GM18505 (cell line): Measurements from ENCODE around the gene ZBTB8A.
"Not testable (repeated sequence)": the region's sequence is repeated elsewhere in the genome, so short reads cannot be mapped to it uniquely, and the experiment has no call there.

ENCODE experiments used
- ATAC-seq: cut with Tn5 transposase; IDR thresholded peaks from one replicate; pipeline ENCODE4 v1.9.1; 2021; ENCODE audit not compliant: unreplicated experiment
- POLR2A ChIP-seq: IDR thresholded peaks from 4 replicates; pipeline ENCODE4 v1.6.1; 2011; ENCODE audit warnings: borderline replicate concordance; ENCODE audit not compliant: insufficient read depth, insufficient read length; ENCODE audit errors: extremely low read depth

Gene ZBTB8A

DNA sequence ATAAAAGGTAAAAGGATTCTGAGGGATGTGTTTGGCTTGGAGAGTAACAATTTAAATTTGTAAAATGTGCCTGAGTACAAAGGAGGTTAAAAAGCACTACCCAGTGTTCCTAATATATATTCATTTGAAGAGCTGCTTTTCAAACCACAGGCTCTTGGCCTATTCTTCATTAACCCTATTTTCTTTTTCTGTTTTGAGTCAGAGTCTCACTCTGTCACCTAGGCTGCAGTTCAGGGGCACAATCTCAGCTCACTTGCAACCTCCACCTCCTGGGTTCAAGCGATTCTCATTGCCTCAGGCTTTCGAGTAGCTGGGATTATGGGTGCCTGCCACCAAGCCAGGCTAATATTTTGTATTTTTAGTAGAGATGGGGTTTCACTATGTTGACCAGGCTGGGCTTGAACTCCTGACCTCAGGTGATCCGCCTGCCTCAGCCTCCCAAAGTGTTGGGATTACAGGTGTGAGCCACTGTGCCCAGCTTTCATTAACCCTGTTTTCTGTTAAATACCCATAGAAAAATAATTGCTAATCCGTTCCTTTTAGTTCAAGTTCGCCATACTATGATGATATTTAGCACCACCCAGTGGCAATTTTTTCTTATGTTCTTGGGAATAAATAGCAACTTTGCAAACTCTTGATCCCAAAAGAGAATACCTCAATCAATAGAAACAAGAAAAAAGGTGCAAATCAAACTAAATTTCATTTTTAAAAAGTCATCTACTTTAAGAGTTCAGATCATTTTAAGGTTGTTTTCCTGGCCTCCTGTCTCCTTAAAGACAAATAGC lies 80.7 kb downstream of the ZBTB8A start:
- TF ChIP-seq POLR2A: no peak
- no peak for ATAC-seq

DNA sequence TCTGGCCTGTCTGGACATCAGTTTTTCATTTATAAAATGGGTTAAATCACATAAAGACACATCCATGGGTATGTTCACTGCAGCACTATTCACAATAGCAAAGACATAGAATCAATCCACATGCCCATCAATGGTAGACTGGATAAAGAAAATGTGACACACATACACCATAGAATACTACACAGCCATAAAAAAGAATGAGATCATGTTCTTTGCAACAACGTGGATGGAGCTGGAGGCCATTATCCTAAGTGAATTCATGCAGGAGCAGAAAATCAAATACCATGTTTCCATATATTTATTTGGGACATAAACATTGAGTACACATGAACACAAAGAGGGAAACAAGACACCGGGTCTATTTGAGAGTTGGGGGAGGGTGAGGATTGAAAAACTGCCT lies 83.0 kb downstream of the ZBTB8A start:
- no peak for TF ChIP-seq POLR2A
- no peak for ATAC-seq

DNA sequence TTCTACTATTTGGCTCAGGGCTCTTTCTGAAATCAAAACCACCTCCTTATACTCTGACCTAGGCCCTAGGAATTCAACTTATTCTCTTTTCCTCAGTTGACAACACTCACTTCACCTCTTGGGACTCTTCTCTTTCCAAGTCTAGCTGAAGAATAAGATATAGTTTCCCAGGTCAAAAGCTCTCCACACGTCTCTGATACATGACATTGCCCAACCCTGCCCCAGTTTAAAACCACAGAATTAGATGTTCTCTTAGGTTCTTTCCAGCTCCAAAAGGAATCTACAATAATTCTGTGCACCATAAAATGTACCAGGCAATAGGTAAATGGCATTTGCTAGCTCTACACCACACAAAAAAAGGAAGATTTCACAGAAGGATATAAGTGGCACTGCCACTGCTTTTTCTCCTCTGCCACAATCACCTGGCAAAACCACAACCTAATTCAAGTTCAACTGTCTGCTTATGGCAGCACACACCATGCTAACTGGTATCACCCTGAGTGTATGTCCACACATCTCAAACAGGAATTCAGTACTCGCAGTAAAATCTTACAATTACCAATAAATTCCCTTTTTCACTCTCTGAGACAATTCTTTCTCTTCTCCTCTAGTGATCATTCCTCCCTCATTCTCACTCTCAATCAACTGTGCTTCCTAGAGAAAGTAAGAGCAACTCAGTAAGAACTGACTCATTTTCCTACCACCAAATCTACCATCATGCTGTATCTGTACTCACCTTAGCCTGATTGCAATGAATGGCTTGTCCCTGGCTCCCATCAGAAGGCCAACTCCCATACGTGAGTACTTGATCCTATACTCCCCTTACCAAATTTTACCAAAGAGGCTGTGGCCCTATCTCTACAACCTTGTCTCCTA lies 83.8 kb downstream of the ZBTB8A start:
- TF ChIP-seq POLR2A: no peak
- ATAC-seq: no peak

DNA sequence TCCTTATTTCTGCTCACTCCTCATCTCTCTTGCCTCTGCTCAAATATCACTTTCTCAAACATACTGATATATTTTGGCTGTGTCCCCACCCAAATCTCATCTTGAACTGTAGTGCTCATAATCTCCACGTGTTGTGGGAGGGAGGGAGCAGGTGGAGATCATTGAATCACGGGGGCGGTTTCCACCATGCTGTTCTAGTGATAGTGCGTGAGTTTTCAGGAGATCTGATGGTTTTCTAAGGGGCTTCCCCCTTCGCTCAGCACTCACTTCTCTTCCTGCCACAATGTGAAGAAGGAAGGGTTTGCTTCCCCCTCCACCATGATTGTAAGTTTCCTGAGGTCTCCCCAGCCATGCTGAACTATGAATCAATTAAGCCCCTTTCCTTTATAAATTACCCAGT lies 84.5 kb downstream of the ZBTB8A start:
- TF ChIP-seq POLR2A: no peak
- ATAC-seq: no peak

DNA sequence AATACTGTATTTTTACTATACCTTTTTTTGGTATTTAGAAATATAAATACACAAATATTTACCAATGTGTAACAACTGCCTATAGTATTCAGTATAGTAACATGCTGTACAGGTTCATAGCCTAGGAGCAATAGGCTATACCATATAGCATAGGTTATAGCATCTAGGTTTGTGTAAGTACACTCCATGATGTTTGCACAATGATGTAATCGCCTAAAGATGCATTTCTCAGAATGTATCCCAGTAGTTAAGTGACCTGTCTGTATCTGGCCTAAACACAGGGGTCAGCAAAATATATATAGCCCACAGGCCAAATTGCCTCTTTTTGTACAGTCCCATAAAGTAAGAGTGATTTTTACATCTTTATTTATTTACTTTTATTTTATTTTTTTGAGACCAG lies 86.9 kb downstream of the ZBTB8A start:
- no peak for TF ChIP-seq POLR2A
- no peak for ATAC-seq

DNA sequence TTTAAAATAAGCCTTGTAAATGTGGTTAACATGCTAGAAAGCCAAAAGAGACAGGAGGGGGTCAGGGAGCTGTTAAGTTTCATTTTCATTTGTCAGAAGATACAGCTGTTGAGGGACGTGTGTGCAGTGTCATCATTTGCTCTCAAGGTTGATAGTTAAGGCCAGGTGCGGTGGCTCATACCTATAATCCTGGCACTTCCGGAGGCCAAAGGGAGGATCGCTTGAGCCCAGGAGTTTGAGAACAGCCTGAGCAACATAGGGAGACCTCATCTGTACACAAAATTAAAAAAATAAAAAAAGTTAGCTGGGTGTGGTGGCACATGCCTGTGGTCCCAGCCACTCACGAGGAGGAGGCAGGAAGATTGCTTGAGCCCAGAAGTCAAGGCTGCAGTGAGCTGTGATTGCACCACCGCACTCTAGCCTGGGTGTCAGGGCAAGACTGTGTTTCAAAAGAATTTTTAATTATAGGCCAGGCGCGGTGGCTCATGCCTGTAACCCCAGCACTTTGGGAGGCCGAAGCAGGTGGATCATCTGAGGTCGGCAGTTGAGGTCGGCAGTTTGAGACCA lies 88.5 kb downstream of the ZBTB8A start:
- no peak for ATAC-seq

DNA sequence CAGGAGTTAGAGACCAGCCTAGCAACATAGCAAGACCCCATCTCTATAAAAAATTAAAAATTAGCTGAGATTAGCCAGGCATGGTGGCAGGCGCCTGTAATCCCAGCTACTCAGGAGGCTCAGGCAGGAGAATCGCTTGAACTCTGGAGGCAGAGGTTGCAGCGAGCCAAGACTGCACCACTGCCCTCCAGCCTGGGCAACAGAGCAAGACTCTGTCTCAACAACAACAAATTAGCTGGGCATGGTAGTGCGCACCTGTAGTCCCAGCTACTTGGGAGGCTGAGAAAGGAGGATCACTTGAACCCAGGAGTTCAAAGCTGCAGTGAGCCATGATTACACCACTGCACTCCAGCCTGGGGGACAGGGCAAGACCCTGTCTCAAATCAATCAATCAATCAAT lies 90.9 kb downstream of the ZBTB8A start:
- ATAC-seq: not testable (repeated sequence)

More for the DNA sequence above, 88.5 kb downstream of the ZBTB8A start:
- TF ChIP-seq POLR2A: no peak

DNA sequence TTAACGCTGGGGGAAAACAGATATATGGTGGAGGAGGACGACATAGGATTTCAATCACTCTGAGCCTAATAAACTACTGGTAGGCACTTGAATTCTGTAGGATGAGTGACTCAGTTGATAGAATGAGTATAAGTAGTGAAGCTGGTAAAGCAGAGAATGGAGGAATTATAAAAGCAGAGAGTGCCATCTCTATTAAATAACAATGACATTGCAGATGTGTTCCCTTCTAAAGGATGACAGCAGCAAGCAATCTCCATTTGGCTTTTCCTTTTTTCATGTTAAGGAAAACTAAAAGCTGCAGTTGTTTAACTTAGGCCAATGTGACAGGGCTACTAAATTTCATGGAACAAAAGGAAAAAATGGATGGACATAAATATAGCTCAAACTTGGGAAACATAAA lies 93.6 kb downstream of the ZBTB8A start:
- no peak for ATAC-seq
- no peak for TF ChIP-seq POLR2A

DNA sequence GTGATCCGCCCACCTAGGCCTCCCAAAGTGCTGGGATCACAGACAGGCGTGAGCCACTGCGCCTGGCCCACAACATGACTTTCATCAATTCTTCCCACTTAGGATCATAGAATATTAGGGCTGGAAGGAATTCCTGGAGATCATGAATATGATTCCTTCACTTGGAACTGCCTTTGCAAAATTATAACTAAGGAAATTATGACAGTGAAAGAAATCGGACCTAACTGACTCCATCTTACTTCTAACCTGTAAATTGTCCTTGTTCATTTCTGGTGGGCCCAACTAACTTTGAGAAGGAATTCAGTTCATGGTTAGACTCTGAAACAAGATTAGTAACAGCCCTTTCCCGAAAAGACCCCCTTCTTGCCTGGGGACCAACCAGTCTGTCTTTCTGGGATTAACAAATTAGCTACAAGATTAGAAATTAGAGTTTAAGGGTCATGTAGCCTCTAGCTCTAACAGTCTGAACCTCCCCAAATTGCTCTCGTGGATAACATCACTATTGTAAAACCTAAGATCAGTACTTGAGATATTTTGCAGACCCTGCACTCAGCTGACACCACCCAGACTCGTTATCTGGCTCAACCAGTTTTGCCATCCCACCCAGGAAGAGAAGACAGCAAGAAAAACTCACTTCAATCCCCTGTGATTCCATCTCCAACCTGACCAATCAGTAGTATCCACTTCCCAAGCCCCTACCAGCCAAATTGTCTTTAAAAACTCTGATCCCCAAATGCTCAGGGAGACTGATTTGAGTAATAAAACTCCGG lies 96.5 kb downstream of the ZBTB8A start:
- no peak for ATAC-seq
- TF ChIP-seq POLR2A: no peak

DNA sequence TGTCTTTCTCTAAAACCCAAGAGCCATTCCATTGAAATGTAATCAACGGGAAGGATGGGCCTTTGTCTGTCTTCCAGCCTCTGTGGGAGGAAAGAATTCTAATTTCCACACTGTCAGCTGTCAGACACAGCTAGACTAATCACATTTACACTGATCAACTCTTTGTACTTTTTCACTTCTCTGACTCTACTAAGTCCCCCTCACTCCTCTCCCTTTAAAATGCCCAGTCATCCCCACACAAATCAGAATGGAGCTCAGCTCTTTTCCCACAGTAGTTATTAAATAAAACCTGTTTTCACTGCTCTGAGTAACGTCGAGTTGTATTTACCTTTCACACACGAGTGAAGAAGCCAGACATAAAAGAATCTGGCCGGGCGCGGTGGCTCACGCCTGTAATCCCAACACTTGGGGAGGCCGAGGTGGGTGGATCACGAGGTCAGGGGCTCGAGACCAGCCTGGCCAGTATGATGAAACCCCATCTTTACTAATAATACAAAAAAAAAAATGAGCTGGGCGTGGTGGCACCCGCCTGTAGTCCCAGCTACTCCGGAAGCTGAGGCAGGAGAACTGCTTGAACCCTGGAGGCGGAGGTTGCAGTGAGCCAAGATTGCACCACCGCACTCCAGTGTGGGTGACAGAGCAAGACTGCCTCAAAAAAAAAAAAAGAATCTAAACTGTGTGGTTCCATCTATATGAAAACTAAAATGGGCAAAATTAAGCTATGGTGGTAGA lies 97.9 kb downstream of the ZBTB8A start:
- no peak for TF ChIP-seq POLR2A
- ATAC-seq: no peak

DNA sequence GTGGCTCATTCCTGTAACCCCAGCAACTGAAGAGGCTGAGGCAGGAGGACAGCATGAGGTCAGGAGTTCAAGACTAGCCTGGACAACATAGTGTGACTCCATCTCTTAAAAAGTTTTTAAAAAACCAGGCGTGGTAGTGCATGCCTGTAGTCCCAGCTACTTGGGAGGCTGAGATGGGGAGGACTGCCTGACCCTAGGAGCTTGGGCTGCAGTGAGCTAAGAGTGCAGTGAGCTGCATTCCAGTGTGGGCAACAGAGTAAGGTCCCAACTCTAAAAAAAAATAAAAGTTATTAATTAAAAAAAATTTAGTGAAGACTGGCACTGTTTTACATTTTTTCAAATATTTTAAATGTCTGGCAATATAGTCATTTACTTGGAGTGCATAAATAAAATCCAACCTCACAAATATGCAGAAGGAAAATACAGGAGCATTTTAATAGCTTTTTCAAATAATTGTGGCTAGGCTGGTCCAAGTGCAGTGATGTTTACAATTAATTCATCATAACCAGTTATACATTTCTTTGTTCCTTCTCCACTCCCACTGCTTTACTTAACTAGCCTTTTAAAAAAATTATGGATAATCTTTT lies 100.4 kb downstream of the ZBTB8A start:
- TF ChIP-seq POLR2A: no peak

DNA sequence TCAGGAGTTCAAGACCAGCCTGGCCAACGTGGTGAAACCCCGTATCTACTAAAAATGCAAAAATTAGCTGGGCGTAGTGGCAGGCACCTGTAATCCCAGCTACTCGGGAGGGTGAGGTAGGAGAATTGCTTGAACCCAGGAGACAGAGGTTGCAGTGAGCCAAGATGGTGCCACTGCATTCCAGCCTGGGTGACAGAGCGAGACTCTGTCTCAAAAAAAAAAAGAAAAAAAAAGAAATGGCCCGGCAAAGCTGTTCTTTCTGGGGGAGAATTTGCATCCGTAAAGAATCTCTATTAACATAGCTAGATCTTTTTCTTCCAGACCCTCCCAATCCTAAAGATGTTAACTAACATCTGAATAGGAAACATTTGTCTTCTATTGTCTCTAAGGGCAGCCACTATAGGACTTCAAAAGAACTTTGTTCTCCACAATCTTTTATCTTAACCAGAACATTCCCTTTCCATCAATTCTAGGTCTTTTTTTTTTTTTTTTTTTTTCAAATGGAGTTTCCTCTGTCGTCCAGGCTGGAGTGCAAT lies 103.1 kb downstream of the ZBTB8A start:
- not testable (repeated sequence) for ATAC-seq

More for the DNA sequence above, 100.4 kb downstream of the ZBTB8A start:
- ATAC-seq: no peak
